C4-2B (cell line): ENCODE results near the gene RAG1.

Experiments
- ZFX ChIP-seq: fragments of 450-650 bp; IDR thresholded peaks from 2 replicates; pipeline ENCODE4 v1.6.1; 2017
- TF ChIP-seq, protein P1 (sequence below): fragments of 450-650 bp; conservative IDR thresholded peaks from 2 replicates; pipeline ENCODE4 v1.5.1; 2017; ENCODE audit warnings: mild to moderate bottlenecking

DNA sequence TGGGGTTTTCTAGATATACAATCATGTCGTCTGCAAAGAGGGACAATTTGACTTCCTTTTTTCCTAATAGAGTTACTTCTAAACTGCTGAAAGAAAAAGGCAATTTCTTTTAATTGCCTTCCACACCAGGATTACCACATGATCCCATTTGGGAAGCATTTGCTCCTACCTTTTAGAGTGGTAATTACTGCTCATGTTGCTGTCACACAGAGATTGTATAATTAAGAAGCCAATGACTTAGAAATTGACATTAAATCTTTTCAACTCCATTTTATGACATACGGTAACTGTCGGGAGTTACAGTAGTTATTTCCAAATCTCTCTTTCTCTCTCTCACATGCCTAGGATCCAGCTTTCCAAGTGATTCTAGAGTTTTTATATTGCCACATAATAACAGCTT, 48.0 kb downstream of the RAG1 start:
- TF ChIP-seq, protein P1, sequence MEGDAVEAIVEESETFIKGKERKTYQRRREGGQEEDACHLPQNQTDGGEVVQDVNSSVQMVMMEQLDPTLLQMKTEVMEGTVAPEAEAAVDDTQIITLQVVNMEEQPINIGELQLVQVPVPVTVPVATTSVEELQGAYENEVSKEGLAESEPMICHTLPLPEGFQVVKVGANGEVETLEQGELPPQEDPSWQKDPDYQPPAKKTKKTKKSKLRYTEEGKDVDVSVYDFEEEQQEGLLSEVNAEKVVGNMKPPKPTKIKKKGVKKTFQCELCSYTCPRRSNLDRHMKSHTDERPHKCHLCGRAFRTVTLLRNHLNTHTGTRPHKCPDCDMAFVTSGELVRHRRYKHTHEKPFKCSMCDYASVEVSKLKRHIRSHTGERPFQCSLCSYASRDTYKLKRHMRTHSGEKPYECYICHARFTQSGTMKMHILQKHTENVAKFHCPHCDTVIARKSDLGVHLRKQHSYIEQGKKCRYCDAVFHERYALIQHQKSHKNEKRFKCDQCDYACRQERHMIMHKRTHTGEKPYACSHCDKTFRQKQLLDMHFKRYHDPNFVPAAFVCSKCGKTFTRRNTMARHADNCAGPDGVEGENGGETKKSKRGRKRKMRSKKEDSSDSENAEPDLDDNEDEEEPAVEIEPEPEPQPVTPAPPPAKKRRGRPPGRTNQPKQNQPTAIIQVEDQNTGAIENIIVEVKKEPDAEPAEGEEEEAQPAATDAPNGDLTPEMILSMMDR, result no peak
- no peak for TF ChIP-seq ZFX
